ENCODE data around the gene DLK2.

DNA sequence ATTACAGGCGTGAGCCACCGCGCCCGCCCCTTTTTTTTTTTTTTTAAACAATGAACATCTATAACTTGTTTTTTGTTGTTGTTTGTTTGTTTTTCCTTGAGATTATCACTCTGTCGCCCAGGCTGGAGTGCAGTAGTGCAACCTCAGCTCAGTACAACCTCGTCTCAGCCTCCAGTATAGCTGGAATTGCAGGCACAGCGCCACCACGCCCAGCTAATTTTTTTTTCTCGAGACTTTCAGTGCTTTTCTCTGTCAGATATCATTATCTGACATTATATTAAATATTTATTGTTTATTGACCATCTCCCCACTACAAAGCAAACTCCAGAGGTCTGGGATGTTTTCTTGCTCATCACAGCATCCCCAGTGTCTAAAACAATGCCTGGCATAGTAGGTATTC lies 2.3 kb upstream of the DLK2 start:
- TF ChIP-seq, protein P1, sequence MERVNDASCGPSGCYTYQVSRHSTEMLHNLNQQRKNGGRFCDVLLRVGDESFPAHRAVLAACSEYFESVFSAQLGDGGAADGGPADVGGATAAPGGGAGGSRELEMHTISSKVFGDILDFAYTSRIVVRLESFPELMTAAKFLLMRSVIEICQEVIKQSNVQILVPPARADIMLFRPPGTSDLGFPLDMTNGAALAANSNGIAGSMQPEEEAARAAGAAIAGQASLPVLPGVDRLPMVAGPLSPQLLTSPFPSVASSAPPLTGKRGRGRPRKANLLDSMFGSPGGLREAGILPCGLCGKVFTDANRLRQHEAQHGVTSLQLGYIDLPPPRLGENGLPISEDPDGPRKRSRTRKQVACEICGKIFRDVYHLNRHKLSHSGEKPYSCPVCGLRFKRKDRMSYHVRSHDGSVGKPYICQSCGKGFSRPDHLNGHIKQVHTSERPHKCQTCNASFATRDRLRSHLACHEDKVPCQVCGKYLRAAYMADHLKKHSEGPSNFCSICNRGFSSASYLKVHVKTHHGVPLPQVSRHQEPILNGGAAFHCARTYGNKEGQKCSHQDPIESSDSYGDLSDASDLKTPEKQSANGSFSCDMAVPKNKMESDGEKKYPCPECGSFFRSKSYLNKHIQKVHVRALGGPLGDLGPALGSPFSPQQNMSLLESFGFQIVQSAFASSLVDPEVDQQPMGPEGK (CRISPR knock-in tag; IDR thresholded peaks at IDR 0.05; ENCODE audit: borderline replicate concordance), result no peak
- TF ChIP-seq ZNF8 (CRISPR knock-in tag; IDR thresholded peaks at IDR 0.05) (no peak), ZNF565 (CRISPR knock-in tag; conservative IDR thresholded peaks at IDR 0.05; ENCODE audit: low read depth) (no peak)

Data from SK-N-SH treated with all-trans-retinoic acid at 6 μM for 48 hours (cell line).